OCI-M1 (cell line): ENCODE measurements around the gene ORC4.
"Not testable (repeated sequence)": the region's sequence is repeated elsewhere in the genome, so short reads cannot be mapped to it uniquely, and the experiment has no call there.

Source experiments
- DNase-seq: peaks from one replicate; lab custom pipeline; 2025; lab: John Stamatoyannopoulos, UW

The ORC4 gene

DNA sequence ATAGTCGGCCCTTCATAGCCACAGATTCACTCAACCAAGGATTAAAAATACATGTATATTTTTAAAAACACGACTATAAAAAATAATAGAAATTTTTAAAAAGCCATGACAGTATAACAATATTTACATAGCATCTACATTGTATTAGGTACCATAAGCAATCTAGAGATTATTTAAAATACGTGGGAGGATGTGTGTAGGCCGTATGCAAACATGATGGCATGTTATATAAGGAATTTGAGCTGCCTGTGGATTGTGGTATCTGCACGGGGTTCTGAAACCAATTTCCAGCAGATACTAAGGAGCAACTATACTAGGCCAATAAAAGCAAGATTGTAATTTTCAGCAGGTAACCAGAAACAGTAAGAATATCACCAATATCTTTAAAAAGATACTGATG, 5.9 kb downstream of the ORC4 start:
- no peak for DNase-seq

DNA sequence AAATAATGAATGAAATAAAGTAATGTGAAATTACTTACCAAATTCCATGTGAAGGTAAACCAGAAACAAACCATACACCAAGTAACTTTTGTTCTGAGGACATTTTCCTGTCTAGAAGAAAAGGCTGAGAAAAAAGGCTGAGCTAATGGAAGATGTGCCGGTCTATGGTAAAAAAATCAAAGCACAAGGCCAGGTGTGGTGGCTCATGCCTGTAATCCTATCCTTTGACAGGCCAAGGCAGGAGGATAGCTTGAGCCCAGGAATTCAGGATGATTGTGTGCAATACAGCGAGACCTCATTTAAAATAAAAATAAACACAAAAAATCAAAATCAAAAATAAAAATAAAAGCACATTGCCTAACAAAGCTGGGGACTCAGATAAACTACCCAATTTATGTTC, 6.7 kb downstream of the ORC4 start:
- DNase-seq = no peak

DNA sequence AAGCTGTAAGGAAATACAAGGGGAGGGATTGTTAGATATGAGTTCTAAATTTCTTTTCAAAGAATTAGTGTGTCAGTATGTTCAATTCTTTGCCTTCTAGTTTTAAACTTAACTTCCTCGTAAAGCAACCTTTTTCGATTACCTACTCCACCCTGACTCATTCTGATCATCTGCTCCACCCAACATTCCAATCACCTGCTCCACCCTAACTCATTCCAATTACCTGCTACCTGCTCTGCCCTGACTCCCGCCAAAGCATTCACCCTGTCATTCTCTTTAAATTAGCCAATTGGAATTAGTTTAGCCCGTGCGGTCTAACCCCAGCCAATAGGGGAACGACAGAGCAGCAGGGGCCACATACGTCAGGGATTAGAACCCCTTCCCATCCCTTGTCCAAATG, 12.1 kb downstream of the ORC4 start:
- not testable (repeated sequence) for DNase-seq

DNA sequence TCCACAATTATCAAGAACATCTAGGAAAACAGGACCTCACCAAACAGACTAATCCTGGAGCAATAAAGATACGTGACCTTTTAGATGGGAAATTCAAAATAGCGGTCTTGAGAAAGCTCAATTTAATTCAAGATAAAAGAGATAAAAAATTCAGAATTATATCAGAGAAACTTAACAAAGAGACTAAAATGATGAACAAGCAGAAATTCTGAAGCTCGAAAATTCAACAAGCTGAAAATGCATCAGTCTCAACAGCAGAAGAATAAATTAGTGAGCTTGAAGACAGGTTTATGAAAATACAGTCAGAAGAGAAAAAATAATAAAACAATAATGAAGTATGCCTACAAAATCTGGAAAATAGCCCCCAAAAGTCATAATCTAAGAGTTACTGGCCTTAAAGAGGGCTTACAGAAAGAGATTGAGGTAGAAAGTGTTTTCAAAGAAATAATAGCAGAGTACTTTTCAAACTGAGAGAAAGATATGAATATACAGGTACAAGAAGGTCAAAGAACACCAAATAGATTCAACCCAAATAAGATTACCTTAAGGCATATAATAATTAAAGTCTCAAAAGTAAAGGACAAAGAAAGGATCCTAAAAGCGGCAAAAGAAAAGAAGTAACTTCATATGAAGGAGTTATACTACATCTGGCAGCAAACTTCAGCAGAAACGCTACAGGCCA, 13.2 kb downstream of the ORC4 start:
- DNase-seq = no peak

DNA sequence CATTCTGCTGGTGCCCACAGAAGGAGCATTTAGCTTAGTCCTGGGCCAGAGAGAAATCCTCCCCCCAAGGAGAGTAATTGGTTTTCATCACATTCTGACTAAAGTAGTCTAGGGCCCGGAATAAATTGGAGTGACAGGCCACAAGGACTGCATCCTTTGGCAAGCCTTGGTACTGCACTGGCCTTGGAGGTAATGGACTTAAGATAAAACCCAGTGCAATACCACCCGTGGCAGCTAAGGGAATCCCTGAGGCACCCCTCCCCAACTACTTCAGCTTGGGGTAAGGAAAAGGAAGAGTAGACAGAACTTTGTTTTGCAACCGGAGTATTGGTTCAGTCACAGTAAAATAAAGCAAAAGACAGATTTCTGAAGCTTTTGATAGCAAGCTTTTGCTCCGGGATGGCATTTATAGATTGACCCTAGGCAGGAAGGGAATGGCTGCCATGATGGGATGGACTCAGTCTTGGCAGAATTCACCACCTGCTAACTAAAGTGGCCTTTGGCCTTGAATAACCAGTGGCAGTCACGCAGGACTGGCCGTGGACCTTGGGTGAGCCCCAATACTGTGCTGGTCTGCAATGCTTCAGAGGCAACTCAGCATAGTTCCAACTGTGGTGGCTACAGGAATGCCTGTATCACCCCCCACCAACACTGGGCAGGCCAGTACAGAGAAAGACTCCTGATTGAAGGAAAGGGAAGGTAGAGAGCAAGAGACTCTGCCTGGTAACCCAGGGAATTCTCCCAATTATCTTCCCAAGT, 14.1 kb downstream of the ORC4 start:
- DNase-seq = no peak

DNA sequence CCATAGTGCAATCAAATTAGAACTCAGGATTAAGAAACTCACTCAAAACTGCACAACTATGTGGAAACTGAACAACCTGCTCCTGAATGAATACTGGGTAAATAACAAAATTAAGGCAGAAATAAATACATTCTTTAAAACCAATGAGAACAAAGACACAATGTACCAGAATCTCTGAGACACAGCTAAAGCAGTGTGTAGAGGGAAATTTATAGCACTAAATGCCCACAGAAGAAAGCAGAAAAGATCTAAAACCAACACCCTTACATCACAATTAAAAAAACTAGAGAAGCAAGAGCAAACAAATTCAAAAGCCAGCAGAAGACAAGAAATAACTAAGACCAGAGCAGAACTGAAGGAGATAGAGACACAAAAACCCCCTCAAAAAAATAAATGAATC, 18.1 kb downstream of the ORC4 start:
- DNase-seq = not testable (repeated sequence)

DNA sequence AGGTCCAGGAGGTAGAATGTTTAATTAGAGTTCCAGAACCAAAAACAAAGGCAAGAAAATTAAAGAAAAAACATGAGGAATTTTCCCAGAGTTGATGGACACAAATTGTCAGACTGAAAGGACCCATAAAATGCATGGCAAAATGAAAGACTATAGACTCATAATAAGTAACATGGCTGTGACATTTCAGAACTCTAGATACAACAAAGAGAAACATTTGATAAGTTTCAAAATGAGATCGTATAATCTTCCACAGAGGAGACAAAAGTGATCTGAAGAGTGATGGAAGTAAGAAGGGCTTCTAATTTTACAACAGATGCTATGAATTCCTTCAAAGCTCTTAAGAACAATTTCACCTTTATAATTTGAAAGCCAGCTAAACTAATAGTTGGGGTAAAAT, 20.4 kb downstream of the ORC4 start:
- DNase-seq = no peak

DNA sequence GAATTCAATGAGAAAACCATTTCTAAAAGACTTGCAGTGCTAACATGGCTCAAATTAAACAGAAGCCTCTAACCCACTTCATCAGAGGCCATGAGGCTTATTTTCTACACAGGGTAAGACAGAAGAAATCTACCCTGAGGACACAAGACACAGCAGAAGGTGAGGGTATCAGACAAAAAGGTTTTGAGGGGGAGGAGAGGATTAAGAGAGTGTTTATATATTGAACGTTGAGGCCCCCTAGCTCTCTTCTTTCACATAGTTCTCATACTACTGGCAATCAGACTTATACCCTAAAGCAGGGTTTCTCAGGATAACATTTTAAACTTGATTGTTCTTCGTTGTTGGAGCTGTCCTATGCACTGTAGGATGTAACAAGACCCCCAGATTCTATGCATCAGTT, 21.4 kb downstream of the ORC4 start:
- no peak for DNase-seq

DNA sequence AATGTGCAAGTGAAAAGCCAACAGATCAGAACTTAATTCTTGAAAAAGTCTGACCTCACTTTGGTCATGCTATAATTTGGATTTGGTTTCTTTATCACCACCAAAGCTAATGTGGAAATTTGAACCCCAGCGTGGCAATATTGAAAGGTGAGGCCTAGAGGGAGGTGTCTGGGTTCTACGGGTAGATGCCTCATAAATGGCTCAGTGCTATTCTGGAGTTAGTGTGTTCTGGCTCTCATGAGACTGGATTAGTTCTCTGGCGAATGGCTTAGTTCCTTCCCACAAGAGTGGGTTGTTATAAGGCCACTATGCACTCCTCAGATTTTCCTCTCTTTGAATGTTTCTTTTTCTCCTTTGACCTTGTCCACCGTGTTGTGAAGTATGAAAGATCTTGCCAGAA, 22.3 kb downstream of the ORC4 start:
- DNase-seq = no peak

DNA sequence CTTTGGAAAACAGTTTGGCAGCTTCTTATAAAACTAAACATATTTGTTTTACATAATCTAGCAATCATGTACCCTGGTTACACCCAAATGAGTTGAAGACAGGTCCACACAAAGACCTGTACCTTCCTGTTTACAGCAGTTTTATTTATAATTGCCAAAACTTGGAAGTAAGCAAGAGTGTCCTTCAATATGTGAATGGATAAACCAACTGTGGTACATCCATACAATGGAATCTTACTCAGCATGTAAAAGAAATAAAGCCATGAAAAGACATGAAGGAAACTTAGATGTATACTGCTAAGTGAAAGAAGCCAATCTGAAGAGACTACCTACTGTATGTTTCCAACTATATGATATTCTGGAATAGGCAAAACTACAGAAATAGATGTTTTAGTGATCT, 23.7 kb downstream of the ORC4 start:
- no peak for DNase-seq

DNA sequence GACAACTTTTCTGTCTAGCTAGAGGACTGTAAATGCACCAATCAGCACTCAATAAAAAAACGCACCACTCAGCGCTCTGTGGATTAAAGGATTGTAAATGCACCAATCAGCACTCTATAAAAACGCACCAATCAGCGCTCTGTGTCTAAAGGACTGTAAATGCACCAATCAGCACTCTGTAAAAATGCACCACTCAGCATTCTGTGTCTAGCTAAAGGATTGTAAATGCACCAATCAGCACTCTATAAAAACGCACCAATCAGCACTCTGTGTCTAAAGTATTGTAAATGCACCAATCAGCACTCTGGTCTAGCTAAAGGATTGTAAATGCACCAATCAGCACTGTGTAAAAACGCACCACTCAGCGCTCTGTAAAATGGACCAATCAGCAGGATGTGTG, 25.6 kb downstream of the ORC4 start:
- DNase-seq = not testable (repeated sequence)

DNA sequence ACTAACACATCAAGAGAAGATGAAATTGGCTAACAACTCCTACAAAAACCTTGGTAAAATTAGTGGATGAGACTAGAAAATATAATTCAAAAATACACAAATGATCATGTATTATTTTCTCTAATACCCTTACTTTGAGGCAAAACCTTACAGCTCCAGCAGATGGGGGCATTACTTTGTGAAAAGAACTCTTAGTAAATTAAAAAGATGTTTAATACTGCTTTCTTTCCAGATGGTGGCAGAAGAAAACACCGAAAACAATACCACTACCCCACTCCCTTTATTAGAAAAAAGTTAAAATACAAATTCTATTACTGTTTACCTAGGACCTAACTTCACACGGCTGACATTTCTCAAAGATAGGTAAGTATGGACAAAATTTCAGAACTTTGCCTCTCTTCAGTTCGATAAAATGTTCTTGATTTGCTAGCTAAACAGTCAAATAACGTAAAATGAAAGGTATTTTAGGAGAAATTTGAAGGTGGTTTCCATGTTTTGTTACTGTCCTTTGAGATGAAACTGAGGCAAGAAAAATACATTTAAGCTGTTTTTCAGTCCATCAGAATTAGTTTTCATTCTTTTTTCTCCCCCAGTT, 30.6 kb downstream of the ORC4 start:
- DNase-seq = peak; percentile 80

DNA sequence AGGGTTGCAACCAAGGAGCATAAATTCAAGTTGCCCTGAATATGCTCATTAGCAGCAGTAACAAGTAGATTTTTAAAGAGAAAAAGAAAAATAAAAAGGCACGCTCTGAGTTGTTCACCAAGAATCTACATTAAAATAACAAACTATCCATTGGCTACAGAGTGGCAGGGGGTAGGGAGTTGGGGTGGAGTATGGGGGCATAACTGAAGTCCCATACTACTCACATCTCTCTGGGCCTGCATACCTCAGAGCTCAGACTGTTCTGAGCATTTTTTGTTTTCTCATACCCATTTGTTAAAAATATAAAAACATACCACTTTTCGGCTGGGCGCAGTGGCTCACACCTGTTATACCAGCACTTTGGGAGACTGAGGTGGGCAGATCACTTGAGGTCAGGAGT, 31.4 kb downstream of the ORC4 start:
- DNase-seq = no peak

DNA sequence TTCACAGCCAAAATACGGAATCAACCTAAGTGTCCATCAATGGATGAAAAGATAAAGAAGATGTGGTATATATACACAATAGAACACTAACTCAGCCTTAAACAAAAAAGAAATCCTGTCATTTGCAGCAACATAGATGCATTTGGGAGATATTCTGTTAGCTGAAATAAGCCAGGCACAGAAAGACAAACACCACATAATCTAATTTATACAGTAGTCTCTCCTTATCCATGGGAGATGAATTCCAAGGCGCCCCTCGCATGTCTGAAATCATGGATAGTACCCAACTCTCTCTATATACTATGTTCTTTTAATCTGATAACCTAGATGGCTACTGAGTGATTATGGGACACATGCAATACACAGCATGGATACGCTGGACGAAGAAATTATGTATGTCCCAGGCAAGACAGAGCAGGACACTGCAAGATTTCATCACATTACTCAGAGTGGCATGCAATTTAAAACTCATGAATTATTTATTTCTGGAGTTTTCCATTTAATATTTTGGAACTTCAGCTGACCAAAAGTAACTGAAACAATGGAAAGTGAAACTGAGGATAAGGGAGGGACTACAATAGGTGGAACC, 39.5 kb downstream of the ORC4 start:
- no peak for DNase-seq

DNA sequence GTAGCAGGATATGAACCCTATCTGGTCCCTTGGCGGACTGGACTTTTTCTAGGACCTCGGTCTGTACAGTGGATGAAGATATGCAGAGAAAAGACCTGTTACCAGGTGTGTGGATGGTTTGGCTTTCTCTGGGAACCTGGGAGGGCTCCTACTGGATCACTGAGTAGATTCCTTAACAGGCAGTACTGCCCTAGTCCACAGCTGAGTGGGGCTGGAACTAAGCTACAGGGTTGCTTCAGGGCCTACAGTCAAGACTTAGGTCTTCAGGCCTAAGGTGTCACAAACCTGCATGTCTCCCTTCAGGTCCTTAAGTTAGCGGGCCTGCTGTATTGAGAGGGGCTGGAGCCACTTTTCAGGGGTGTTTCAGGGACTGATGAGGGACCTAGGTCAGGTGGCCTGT, 42.9 kb downstream of the ORC4 start:
- DNase-seq = no peak

DNA sequence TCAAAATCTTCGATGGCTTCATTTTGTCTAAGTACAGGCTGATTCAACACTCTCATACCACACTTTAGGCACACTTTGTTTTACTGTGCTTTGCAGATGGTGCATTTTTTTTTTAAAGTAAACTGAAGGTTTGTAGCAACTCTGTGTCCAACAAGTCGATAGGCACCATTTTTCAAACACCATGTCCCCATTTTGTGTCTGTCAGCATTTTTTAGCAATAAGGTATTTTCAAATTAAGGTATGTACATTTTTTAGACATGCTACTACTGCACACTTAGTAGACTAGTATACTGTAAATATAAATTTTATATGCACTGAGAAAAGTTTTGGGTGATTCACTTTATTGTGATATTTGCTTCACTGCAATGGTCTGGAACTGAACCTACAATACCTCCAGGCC, 44.4 kb downstream of the ORC4 start:
- no peak for DNase-seq

DNA sequence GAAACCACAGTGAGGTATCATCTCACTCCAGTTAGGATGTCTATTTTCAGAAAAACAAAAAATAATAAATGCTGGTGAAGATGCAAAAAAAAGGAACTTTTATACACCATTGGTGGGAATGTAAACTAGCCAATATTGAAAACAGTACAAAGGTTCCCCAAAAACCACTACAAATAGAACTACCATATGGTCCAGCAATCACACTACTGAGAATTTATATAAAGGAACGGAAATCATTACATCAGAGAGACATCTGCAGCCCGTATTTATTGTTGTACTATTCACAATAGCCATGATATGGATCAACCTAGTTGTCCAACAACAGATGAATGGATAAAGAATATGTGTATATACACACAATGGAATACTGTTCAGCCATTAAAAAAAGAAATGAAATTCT, 52.0 kb downstream of the ORC4 start:
- DNase-seq = no peak

DNA sequence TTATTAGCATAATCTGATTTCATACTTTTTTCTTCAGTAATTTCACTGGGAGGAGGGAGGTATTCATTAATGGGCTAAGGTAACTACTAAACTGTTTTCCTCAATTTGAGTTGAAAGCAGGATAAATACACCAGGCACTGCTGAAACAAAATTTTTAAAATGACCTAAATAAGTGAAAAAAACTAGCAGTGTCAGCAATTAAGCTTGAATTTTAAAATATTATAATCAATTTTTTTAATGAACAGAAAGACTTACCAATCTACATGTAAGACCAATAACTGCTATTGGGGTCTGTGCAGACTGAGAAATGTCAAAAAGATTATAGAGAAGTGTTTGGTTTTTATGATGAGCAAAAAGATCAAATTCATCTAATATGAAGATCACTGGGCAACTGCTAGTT, 68.4 kb downstream of the ORC4 start:
- DNase-seq = no peak

DNA sequence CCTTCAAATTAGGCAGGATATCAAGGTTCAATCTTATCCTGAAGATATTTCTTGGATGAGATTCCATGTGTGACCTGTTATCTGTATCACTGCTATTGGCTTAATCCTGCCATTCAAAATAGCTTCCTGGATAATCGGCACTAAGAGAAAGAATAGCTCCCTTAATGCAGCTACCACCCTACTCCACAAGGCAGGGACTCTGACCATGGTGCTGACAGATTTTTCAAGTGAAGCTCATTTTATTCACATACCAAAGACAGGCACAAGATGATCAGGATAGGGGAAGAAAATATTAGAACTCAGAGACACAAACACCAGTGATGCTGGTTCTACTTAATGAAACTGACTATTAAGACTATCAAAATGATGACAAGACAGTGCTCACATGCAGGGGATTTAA, 74.9 kb downstream of the ORC4 start:
- no peak for DNase-seq

DNA sequence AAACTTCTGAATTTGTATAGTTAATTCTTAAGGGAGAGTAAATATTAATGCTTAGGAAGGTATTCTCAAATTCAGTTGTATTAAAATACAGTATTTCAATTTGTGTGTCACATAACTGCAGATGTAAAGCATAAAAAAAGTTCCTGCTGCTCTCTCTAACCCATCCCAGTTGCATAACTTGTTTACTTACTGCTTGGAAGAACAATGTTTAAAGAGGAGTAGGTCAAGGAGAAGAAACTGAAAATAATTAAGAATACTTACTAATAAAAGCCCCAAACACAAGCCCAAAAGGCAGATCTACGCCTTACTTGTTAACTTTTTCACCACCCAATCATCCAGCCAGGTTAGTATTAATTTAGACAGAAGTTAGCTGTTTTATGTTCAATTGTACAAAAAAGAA, 81.2 kb downstream of the ORC4 start:
- DNase-seq = no peak

DNA sequence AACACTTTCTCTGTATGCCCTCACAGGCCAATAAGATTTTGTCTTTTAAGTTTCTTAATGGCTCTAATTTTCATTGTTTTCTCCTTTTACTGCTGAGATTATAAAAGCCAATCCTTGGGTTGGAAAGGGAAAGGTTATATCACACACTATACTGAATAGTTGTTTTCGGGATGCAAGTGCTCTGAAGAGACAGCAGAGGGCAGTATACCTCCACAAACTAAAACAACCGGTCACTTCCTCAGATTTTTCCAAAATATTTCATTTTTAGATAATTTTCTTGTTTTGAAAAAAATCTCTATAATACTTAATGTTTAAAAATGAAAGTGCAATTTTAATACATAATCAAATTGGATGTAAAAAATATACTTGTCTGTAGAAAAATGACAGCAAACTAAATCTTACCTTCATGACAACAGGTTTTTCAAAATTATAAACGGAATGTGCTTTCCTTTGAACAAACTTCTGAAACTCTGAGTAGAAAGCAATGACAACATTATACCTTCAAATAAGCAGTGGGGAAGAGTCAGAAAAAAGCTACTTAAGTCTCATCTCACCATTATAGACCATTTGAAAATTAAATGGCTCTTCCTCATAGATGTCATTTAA, 82.7 kb downstream of the ORC4 start:
- DNase-seq = peak; percentile 43

DNA sequence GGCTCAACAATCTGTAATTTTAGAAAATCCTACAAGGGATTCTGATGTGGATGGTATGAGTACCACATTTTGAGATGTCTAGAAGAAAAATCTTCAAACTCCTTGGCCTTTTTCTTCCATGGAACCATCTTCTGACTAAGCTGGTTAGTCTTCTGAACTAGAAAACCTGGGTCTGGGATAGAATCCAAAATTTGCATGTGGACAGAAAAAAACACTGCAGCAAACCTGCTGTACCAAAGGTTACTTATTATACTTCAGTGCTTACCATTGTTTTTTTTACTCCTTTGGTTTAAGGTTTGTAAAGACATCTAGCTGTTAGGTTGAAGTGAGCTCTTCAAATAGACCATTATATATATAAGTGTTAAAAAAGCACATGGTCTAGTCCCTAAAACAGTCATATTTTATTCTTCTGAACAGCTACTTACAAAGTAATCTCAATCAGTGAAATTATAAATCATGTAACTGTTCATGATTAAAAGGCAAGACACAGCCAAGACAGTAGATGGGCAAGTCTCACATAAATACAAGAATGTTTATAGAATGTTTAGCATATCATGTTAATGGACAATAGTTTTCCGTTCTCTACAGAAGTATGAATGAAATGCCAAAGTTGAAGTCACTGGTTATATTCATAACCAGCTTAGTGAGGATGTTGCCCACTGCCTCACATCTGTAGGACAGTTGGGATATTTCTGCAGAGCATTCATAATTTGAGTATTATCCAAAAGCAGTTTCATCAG, 85.5 kb downstream of the ORC4 start:
- no peak for DNase-seq
